ENCODE measurements around the gene UROC1.

DNA sequence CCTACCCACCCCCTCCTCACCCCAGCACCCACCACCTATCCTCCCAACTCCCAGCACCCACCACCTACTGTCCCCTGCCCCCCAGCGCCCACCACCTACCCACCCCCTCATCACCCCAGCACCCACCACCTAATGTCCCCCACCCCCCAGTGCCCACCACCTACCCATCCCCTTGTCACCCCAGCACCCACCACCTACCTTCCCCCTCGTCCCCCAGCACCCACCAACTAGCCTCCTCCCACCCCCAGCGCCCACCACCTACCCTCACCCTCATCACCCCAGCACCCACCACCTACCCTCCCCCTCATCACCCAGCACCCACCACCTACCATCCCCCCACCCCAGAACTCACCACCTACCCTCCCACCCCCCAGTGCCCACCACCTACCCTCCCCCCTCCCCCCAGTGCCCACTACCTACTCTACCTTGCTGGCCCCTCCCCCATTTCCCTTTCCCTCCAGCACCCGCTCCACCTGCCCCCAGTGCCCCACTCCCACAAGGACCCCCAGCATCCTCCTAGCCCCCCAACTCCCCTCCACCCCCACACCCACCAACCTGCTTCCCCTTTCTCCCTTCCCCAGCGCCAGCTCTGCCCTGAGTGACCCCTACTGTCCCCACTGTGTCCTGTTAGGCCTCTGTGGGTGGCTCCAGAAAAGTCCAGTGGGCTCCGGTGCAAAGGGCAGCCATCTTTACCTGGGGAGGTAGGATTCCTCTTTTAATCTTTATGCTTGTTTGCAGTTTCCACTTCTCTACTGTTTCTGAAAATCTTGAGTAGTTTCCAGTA, 1.2 kb downstream of the UROC1 start:
- TF ChIP-seq, protein P1, sequence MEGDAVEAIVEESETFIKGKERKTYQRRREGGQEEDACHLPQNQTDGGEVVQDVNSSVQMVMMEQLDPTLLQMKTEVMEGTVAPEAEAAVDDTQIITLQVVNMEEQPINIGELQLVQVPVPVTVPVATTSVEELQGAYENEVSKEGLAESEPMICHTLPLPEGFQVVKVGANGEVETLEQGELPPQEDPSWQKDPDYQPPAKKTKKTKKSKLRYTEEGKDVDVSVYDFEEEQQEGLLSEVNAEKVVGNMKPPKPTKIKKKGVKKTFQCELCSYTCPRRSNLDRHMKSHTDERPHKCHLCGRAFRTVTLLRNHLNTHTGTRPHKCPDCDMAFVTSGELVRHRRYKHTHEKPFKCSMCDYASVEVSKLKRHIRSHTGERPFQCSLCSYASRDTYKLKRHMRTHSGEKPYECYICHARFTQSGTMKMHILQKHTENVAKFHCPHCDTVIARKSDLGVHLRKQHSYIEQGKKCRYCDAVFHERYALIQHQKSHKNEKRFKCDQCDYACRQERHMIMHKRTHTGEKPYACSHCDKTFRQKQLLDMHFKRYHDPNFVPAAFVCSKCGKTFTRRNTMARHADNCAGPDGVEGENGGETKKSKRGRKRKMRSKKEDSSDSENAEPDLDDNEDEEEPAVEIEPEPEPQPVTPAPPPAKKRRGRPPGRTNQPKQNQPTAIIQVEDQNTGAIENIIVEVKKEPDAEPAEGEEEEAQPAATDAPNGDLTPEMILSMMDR (IDR thresholded peaks at IDR 0.05), result no peak
- TF ChIP-seq POLR2A (IDR thresholded peaks at IDR 0.05), result no peak

All from body of pancreas (tissue), 4 donors.